Skeletal muscle cell (primary cell): ENCODE results near the gene SAMD4A.
A peak's percentile ranks its signal among the peaks of the same experiment; 100 is the strongest.
"Not testable (repeated sequence)": the region's sequence is repeated elsewhere in the genome, so short reads cannot be mapped to it uniquely, and the experiment has no call there.

Experiments used
- DNase-seq: peaks from one replicate; pipeline ENCODE4 v3.0.0-alpha.2; 2010; ENCODE audit warnings: low read depth
- H3K4me3 ChIP-seq: 2 replicates; pipeline ENCODE4 v1.5.1; 2011; ENCODE audit warnings: low read depth, mild to moderate bottlenecking, control low read depth, low read length, moderate library complexity

SAMD4A gene

DNA sequence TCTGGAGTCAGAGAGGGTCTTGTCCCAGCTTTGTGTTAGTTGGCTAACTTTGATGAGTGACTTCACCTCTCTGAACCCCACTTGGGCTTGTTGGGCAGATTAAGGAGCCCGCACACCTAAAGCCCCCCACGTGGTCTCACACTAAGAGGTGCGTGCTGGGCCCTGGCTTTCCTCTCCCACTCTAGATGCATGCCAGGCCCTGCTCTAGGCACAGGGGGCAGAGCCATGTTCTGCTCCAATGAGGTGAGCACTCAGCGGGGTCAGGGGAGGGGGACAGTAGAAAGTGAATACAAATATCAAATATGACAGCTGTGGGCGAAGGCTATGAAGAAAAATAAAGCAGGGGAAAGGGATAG is 216.7 kb downstream of the SAMD4A start:
- no peak for DNase-seq

DNA sequence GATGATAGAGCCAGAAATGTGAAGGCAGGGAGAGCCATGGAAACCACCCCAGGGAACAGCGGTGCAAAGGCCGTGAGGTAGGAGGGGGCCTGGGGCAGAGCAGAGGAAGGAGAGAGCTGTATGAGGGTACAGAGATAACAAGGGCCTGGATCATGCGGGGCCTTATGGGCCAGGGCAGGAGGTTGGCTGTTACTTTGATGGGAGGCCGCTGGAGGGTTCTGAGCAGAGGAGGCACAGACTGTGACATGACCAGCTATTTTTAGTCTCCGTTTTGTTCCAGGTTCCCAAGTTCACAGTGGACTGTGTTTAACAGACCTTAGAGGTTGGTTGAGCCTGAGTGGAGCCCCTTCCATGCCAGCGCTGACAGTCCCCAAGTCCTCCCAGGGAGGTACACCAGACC is 217.1 kb downstream of the SAMD4A start:
- no peak for DNase-seq
- H3K4me3 ChIP-seq, result no peak overlapping the region

More for the DNA sequence above, 216.7 kb downstream of the SAMD4A start:
- no peak overlapping the region for H3K4me3 ChIP-seq

DNA sequence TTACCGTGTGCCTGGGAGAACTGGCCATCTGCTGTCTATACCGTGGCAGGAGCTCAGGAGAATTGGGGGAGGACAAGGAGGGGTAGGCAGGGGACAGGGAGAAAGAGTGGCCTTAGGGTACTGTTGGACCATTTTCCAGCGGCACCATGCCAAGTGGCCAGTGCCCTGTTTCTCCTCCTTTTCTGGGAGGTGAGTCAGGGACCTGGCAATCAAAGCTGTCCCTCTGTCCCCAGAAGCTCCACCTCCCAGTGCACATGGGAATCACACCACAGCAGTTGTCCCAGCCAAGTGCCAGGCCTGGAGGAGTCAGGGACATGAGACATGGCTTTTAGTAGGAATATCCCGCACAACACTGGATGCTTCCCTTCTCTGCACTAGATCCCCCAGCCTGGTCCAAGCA is 217.7 kb downstream of the SAMD4A start:
- H3K4me3 ChIP-seq, result no peak overlapping the region
- no peak for DNase-seq

DNA sequence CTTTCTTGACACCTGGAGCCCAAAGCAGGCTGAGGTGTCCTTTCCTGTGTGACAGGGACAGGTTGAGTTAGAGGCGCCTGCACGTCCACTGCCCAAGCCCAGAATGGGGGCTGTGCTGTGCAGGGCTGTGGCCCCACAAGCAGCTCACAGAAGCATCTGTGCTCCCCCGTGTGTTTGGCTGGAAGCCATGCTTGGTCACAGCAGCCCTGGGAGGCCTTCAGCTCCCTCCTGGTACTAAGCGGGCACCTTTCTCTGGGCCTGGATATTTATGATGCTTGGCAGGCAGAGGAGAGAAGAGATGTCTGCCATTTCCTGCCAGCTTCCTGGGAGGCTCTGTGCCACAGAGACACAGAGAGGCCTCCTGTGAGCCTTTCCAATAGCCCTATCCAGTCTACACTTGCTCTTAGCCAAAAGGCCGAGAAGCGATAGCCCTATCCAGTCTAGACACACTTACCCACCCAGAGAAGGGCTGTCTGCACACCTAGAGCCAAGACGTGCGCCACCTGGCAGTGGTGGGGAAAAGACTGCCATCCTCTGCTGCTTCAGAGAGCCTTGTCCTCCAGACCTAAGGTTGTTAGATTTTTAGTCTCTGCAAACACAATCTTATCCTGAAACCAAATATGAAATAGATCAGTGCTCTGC is 218.3 kb downstream of the SAMD4A start:
- H3K4me3 ChIP-seq, result no peak overlapping the region
- no peak for DNase-seq

DNA sequence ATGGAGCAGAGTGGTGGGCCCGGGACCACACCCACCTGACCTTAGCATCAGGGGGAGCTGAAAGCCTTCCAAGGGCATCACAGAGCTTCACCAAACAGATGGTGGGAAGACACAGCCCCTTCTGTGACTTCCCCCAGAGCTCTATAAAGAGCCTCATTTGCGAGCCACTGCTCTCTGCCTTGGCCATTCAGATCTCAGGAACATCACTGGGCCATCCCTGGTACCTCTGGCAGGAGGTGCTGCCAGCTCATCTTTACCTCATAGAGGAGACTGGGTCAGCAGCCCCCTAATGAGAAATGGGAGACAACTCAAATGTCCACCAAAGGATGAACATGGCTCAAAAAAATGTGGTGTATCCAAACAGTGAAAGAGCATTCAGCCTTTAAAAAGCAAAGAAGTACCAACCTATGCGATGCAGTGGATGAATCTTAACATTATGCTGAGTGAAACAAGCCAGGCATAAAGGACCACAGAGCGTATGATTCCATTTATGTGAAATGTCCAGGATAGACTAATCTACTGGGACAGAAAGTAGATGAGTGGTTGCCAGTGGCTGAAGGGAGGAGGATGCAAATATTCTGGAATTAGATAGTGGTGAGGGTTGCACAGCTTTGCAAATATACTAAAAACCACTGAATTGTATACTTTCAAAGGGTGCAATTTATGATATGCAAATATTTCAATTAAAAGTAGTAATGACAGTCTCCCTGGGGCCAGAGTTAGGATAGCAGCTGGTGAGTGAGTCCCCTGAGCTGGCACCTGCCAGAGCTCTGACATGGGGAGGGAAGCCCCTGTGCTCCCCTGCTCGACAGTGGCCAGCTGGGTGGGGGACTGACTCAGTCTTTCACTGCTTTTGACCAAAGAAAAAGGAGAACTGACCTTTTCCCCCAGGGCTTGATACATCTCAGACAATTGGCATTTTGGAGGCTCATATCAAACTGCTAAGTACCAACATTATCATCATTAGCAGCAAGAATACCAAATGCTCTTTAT is 219.1 kb downstream of the SAMD4A start:
- no peak for DNase-seq
- no peak overlapping the region for H3K4me3 ChIP-seq

DNA sequence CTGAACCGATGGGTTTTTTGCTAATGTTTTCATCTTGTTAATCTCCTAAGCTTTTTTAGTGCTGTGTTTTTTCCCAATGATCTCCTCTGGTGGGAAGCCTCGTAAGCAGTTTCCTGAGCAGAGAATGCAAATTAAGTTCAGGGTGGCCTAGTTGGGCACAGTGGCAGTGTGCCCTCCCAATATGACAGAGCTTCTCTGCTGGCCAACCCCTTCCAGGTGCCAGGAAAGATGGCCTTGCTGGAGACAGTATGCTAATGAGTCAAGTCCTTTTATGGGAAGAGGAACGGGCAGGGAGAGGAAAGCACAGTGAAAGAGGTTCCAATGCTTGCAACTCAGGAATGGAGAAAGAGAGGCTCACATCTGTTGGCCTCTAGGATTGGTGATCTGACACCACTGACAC is 219.9 kb downstream of the SAMD4A start:
- no peak for DNase-seq
- no peak overlapping the region for H3K4me3 ChIP-seq

DNA sequence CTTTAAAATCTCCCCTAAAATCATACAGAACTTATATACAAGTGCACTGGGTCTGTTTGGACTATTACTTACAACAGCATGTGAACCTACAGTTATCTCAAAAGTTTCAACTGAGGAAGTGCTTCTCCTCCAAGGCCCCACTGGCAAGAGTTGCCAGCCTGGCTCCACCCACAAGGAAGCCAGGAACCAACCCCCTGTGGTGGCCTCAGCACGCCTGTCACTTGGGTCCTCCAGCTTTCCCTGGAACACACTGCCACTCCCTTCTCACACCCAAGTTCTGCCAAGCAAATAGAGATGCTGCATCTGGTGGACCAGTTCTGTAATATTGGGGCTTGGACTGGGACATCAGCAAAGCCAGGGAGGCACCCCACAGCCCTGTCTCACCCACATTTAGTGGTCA is 220.3 kb downstream of the SAMD4A start:
- H3K4me3 ChIP-seq, result no peak overlapping the region
- no peak for DNase-seq

DNA sequence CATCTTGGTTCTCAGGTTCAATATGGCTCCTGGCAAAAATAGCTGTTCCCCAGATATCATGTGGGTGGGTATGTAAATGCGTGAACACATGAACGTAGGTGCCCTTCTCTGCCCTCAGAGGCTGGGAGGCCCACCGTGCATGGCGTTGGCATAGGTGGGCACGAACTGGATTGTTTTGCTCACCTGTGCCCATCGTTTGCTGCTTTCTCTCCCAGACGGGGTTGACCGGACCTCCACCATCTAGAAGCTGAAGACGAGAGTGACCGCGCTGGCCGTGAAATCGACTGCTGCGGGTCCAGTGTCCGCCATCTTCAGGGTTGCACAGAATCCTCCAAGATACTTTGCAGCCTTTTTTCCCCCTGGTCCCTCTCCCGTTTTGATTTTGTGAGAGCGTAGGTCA is 221.8 kb downstream of the SAMD4A start:
- DNase-seq, result no peak
- no peak overlapping the region for H3K4me3 ChIP-seq

DNA sequence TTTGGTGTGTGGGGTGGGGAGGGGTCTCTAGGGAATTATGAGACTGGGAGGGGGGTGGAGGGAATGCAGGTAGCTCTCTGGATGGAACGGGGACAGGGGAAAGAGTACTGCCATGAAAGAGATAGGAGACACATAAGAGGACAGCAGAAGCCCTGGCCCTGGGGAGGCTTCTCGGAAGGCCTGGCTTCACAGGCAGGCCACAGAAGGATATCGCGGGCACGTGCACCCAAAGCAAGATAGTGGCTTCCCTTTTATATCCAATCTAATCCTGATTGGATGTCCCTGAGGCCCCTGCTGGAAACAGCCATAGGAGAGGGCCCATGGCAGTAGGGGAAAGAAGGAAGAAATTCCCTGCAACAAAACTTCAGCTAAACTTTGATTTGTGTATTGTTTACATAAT is 222.2 kb downstream of the SAMD4A start:
- no peak for DNase-seq
- no peak overlapping the region for H3K4me3 ChIP-seq

DNA sequence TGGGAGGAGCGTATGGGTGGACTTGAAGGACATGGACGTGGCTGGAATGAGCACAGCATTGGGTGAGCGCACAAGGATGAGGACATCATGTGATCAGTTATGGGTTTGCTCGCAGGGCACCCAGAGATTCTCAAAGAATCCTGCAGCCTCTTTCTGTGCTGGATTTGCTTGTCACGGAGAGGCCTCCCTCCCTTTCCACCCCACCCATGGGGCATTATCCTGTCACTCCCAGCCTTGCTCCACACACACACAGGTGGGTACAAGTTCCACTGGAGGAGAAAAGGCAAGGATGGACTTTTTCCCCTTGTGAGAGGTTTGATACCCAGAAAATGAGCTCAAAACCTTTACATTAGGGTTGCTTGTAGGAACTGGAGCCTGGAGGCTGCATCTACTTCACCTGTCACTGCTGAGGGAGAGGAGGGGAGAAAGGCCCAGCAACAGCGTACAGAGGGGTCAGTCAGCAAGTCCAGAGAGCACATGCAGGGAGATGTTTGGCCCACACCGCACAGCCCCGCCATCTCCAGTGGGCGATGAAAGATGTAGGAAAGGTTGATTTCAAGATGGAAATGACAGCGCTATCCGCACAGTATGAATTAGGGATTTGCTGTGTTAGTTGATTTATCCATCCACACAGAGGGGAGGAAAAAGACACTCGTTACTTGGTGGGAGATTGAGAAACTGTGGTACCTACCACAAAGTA is 223.0 kb downstream of the SAMD4A start:
- no peak for DNase-seq

DNA sequence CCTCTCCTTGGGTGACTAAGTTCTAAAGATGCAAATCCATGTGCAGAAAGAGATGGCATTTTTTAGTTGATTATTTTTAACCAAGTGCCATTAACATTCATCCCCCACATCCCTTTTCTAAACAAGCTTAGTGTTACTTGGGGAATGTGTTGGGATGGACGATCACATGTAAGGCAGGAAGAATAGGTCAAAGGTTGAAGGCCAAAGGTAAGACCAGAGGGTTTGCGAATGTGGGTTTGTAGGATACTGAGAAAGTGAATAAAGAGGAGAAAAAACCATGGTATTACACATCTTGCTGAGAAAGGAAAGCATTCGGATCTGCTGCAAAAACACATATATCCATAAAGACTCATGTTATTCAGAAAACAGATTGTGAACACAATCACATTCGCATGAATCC is 224.1 kb downstream of the SAMD4A start:
- no peak overlapping the region for H3K4me3 ChIP-seq
- no peak for DNase-seq

More for the DNA sequence above, 223.0 kb downstream of the SAMD4A start:
- H3K4me3 ChIP-seq, result no peak overlapping the region

DNA sequence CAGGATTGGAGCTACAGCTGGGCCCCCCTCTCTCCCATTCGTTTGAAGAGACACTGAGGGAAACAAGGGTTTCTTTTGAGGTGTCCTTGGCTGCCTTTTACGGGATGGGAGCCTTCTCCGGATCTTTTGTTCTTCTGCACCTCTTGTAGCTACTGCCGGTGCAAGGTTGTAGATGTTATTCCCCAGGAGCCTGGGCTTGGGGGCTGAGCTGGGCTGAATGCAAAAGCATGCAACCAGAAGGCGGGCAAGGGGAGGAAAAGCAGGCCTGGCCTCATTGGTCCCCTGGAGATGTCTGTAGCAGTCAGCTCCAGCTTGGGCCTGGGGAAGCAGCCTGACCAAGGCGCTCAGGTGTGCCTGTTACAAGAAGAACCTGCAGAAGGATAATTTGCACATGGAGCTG is 225.4 kb downstream of the SAMD4A start:
- H3K4me3 ChIP-seq, result no peak overlapping the region

DNA sequence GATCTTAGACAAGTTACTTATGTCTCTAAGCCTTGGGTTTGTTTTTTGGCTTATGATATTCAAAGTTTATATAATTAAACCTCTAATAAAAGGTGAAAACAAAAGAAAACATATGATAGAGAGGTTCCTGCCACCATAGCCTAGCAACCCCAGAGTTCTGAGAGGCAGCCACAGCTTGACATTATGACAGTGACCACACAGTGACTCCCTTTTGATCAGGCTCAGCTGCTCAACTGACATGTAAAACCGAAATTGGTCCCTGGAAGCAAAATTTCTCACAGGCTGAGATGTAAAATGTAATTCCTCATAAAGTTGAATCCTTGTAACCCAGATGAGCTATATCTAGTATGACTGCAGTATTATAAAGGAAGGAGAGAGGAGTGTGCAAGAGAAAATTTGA is 227.2 kb downstream of the SAMD4A start:
- no peak overlapping the region for H3K4me3 ChIP-seq

More for the DNA sequence above, 225.4 kb downstream of the SAMD4A start:
- no peak for DNase-seq

DNA sequence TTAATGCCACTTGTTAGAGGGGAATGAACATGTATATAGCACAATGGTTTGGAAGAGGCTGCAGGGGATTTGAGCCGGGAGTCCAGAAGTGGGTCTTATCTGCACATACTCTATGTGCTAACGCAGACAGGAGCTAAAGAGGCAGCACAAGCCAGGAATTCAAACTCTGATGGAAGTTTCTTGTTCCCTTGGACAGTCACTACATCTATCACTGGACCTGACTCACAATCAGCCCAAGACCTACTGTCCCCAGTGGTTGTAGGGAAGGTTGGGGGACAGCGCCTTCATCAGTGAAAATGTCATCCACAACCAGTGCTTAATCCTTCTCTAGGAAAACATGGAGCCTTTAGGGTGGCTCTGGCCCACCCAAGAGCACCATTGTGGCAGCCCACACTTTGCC is 227.9 kb downstream of the SAMD4A start:
- no peak for DNase-seq
- H3K4me3 ChIP-seq, result no peak overlapping the region

More for the DNA sequence above, 227.2 kb downstream of the SAMD4A start:
- no peak for DNase-seq

DNA sequence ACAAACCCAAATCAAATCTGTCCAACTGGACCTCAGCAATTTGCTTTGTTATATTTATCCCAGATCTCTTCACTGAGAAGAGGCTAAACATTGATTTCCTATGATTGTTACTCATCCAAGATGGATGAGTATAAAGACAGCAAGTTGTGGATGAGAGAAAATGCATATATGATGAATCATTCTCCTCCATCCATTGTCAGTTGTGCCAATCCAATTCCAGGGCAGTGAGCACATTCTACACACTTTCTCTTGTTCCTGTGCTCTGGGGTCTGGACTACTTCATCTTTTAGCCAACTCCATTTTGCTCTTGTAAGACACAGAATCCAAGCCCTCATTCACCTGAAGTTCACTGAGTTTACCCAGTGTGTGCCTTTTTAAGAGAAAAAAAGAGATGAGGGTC is 230.0 kb downstream of the SAMD4A start:
- H3K4me3 ChIP-seq, result no peak overlapping the region
- DNase-seq, result peak; percentile 58

DNA sequence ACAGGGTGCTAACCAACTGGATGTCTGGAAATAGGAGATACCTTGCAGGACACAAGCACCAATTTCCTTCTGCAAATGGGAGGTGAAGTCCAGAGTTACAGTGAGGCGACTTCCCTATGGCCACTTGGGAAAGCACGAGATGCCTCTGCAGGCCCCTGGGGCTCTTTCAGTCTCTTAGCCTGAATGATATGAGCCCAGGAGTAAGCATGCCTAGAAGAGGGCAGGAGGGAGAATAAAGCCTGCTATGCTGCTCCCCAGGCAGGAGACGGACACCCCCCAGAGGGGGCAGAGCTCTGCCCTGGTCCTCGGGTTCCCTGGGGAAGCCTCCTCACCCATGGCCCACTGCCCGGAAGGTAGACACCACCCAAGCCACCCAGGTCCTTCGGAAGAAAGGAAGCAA is 230.6 kb downstream of the SAMD4A start:
- H3K4me3 ChIP-seq, result no peak overlapping the region
- DNase-seq, result no peak

DNA sequence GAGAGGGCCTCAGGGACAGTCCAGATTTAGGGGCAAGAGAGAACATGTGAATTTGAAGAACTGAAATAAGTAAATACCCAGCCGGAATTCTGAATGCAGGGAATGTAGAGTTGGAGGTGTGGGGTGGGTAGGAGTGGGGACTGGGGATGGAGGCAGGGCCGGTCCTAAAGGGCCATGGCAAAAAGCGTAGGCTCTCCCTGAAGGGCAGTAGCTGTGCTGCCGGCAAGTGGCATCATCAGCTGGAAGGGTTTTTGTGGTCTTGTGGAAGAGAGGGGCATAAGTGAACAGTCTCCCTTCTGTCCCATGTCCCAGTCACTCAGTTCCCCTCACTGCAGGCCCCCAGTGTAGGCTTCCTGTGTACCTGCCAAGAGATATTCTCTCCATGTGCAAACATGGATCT is 231.1 kb downstream of the SAMD4A start:
- no peak overlapping the region for H3K4me3 ChIP-seq

DNA sequence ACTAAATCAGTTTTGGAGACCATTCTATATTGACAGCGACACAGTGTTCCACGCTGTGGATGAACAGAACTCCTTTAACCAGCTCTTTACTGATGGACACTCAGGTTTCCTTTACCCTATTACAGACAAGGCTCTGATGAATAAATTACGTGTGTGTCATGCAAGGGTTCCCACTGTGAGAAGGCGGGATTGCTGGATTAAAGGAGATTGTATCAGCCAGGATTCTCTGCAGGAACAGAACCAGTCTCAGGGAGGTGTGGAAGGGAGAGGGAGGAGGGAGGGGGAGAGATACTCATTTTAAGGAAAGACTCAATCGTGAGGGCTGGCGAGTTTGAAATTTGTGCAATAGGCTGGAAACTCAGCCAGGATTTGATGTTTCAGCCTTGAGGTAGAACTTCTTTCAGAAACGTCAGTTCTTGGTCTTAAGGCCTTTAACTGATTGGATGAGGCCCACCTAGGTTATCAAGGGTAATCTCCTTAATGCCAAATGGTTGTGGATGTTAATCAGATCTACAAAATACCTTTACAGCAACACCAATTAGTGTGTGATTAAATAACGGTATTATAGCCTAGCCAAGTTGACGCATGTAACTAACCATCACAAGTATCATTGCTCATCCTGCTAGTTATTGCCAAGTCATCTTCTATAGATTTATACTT is 231.7 kb downstream of the SAMD4A start:
- DNase-seq, result no peak
- H3K4me3 ChIP-seq, result no peak overlapping the region

More for the DNA sequence above, 231.1 kb downstream of the SAMD4A start:
- no peak for DNase-seq

DNA sequence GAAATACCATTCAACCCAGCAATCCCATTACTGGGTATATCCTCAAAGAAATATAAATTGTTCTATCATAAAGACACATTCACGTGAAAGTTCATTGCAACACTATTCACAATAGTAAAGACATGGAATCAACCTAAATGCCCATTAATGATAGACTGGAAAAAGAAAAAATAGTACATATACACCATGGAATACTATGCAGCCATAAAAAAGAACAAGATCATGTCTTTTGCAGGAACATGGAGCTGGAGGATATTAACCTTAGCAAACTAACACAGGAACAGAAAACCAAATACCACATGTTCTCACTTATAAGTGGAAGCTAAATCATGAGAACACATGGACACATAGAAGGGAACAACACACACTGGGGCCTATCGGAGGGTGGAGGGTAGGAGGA is 234.6 kb downstream of the SAMD4A start:
- DNase-seq, H3K4me3 ChIP-seq: not testable (repeated sequence)

DNA sequence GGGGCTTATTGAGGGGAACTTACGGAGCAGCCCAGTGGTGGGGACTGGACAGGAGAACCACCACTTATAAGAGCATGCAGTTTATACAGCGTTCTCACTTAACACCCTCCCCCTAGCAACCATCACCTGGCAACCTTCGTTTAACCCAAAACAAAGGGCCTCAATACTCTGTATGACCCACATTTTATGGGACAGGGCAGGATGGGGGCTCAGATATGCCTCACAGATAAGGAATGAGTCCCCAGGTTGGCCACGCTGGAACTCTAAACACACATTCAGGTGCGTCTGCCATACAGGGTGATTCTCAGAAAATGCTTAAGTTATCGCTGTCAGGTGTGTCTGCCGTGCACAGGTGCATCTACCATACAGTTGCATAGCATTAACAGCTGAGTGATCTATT is 236.5 kb downstream of the SAMD4A start:
- no peak overlapping the region for H3K4me3 ChIP-seq
- no peak for DNase-seq
